Measurements from ENCODE around the gene GPRASP2. TPM values are rescaled to one million over a fixed set of nuclear protein-coding genes. Genes with fewer than 3 reads are reported as not detected.
"Not testable (repeated sequence)": the region's sequence is repeated elsewhere in the genome, so short reads cannot be mapped to it uniquely, and the experiment has no call there.

The GPRASP2 gene
- total RNA-seq, 1 donor from 2014 or later = 16.3 TPM

- H3K4me1 Mint-ChIP-seq (ENCODE audit: unreplicated experiment) = peaks cover 5% of the 10 kb centered on the region
- H3K27ac Mint-ChIP-seq = peak overlapping the region; percentile 82
- peaks cover 10% of the 10 kb centered on the region for H3K36me3 Mint-ChIP-seq
- H3K9me3 Mint-ChIP-seq = no peaks in the 10 kb centered on the region
- H3K4me3 Mint-ChIP-seq = peak overlapping the region; percentile 93
- TF ChIP-seq, protein P1, sequence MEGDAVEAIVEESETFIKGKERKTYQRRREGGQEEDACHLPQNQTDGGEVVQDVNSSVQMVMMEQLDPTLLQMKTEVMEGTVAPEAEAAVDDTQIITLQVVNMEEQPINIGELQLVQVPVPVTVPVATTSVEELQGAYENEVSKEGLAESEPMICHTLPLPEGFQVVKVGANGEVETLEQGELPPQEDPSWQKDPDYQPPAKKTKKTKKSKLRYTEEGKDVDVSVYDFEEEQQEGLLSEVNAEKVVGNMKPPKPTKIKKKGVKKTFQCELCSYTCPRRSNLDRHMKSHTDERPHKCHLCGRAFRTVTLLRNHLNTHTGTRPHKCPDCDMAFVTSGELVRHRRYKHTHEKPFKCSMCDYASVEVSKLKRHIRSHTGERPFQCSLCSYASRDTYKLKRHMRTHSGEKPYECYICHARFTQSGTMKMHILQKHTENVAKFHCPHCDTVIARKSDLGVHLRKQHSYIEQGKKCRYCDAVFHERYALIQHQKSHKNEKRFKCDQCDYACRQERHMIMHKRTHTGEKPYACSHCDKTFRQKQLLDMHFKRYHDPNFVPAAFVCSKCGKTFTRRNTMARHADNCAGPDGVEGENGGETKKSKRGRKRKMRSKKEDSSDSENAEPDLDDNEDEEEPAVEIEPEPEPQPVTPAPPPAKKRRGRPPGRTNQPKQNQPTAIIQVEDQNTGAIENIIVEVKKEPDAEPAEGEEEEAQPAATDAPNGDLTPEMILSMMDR (conservative IDR thresholded peaks at IDR 0.05) = peak; percentile 74
- H3K27me3 Mint-ChIP-seq = peaks cover 6% of the 10 kb centered on the region
- no peak for DNase-seq (ENCODE audit: extremely low spot score, unreplicated experiment)
Observed at GRCh38 chrX:102712981-102713625, 855 bp downstream of the GPRASP2 start.

- DNase-seq (ENCODE audit: extremely low spot score, unreplicated experiment) = no peak
Observed at GRCh38 chrX:102714994-102715393, 2.7 kb downstream of the GPRASP2 start.

DNA sequence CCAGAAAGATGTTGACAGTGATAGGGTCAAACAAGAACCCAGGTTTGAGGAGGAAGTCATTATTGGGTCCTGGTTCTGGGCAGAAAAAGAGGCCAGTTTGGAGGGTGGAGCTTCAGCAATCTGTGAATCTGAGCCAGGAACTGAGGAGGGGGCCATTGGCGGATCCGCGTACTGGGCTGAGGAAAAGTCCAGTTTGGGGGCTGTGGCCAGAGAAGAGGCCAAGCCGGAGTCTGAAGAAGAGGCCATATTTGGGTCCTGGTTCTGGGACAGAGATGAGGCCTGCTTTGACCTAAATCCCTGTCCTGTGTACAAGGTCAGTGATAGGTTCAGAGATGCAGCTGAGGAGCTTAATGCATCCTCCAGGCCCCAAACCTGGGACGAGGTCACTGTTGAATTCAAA is 3.7 kb downstream of the GPRASP2 start:
- Mint-ChIP-seq H3K9me3 (no peaks in the 10 kb centered on the region), H3K27me3 (peaks cover 5% of the 10 kb centered on the region), H3K27ac (no peak overlapping the region), H3K4me3 (no peak overlapping the region), H3K4me1 (ENCODE audit: unreplicated experiment) (peaks cover 5% of the 10 kb centered on the region), H3K36me3 (peaks cover 10% of the 10 kb centered on the region)
- TF ChIP-seq, protein P1 (conservative IDR thresholded peaks at IDR 0.05) = no peak
- DNase-seq (ENCODE audit: extremely low spot score, unreplicated experiment) = no peak

More at GRCh38 chrX:102714994-102715393, 2.7 kb downstream of the GPRASP2 start:
- Mint-ChIP-seq H3K4me1 (ENCODE audit: unreplicated experiment) (peaks cover 5% of the 10 kb centered on the region), H3K27ac (no peak overlapping the region), H3K4me3 (no peak overlapping the region), H3K27me3 (peaks cover 6% of the 10 kb centered on the region), H3K36me3 (peaks cover 10% of the 10 kb centered on the region), H3K9me3 (no peaks in the 10 kb centered on the region)
- TF ChIP-seq, protein P1 (conservative IDR thresholded peaks at IDR 0.05) = no peak

DNA sequence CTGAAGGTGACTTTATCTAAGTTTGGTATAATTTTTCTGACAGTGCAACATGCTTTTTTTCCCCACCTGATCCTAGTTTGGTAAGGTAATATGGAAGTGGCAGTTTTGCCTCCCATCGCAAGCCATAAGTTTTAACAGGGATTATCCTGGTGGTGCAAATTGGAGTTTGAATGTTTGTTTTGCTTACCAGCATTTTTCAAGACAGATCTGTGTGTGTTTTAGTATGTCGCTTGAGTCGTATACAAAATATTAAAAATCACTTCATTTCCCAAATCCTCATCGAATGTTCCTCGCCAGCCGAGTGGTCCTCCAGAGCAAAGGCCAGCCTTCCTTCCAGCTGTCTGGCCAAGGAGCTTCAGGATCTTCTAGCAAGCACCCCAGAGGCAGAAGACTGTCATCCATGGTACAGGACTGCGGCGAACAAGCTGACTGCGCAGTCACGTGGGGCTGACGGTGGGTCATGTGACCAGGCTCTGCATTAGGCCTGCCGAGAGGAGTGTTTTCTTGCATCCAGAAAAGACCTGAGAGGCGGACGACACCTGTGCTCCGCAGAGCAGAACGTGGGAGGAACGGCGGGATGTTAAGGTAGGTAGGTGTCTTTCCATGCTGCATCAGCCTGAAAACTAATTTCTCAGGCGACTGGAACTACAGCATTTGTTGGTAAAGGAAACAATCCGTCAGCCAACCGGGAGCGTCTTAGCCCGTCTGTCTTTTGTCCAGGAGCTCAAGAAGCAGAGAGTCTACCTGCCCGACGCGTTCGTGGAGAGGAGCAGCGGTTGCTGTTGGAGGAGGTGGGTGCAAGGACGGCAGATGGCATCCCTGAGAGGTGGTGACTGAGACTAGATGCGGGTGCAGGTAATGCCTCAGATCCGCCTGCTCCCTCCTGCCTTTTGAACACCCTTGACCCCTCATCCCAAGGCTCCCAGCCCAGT is 8.3 kb downstream of the GPRASP2 start, which contains the start of gene GPRASP3:
Gene GPRASP3 (plus strand): TSS at position 507 of the 932 bp plus-strand sequence. CDS start 28,253 bp downstream, outside the sequence.
- H3K9me3 Mint-ChIP-seq = no peaks in the 10 kb centered on the region
- H3K27me3 Mint-ChIP-seq = no peaks in the 10 kb centered on the region
- no peaks in the 10 kb centered on the region for H3K4me1 Mint-ChIP-seq (ENCODE audit: unreplicated experiment)
- no peak within 1 kb of the TSS for H3K4me3 Mint-ChIP-seq
- H3K27ac Mint-ChIP-seq = no peak within 1 kb of the TSS
- TF ChIP-seq, protein P1 (conservative IDR thresholded peaks at IDR 0.05) = no peak
- H3K36me3 Mint-ChIP-seq = no peaks in the 10 kb centered on the region
- no peak for DNase-seq (ENCODE audit: extremely low spot score, unreplicated experiment)

- H3K4me1 Mint-ChIP-seq (ENCODE audit: unreplicated experiment); DNase-seq (ENCODE audit: extremely low spot score, unreplicated experiment); H3K4me3 Mint-ChIP-seq; H3K27me3 Mint-ChIP-seq; H3K9me3 Mint-ChIP-seq; H3K27ac Mint-ChIP-seq; H3K36me3 Mint-ChIP-seq: not testable (repeated sequence)
Observed at GRCh38 chrX:102721169-102721506, 8.9 kb downstream of the GPRASP2 start.

- no peak for DNase-seq (ENCODE audit: extremely low spot score, unreplicated experiment)
- Mint-ChIP-seq H3K4me3 (no peak overlapping the region), H3K4me1 (ENCODE audit: unreplicated experiment) (no peaks in the 10 kb centered on the region), H3K27me3 (no peaks in the 10 kb centered on the region), H3K36me3 (peaks cover 4% of the 10 kb centered on the region), H3K27ac (no peak overlapping the region), H3K9me3 (no peaks in the 10 kb centered on the region)
- TF ChIP-seq, protein P1 (conservative IDR thresholded peaks at IDR 0.05) = no peak
Observed at GRCh38 chrX:102723456-102723855, 11.2 kb downstream of the GPRASP2 start.

Measured in type B pancreatic cell (in vitro differentiated cells).